Neutrophil (primary cell): ENCODE measurements around the gene CTBP2.

Experiments used
- H3K27ac ChIP-seq: fragments of 200-600 bp; sonication (generic); 2 replicates; pipeline ENCODE4 v1.5.1; 2016; ENCODE audit warnings: mild to moderate bottlenecking, moderate library complexity
- H3K27me3 ChIP-seq: fragments of 200-600 bp; sonication (generic); 2 replicates; pipeline ENCODE4 v1.6.0; 2016; ENCODE audit warnings: mild to moderate bottlenecking
- H3K36me3 ChIP-seq: fragments of 200-600 bp; sonication (generic); 2 replicates; pipeline ENCODE4 v1.5.1; 2017
- H3K4me1 ChIP-seq, 2 experiments: fragments of 200-600 bp in 1 of 2; sonication (generic) in 1 of 2; 1 replicate in 1 of 2; 2 replicates in 1 of 2; pipeline versions ENCODE4 v1.5.1 to v1.6.1; 2013 to 2016; ENCODE audit warnings: low read depth in 1 of 2, low read length in 1 of 2, mild to moderate bottlenecking in 1 of 2, moderate library complexity in 1 of 2; ENCODE audit not compliant: control insufficient read depth in 1 of 2, insufficient read depth in 1 of 2
- H3K4me3 ChIP-seq, 2 experiments: fragments of 200-600 bp in 1 of 2; sonication (generic) in 1 of 2; 1 replicate in 1 of 2; 2 replicates in 1 of 2; pipeline ENCODE4 v1.5.1; 2013 to 2016; ENCODE audit warnings: low read depth in 1 of 2, low read length in 1 of 2, mild to moderate bottlenecking in 1 of 2, moderate library complexity in 1 of 2
- H3K9me3 ChIP-seq: fragments of 200-600 bp; sonication (generic); 2 replicates; pipeline ENCODE4 v1.5.1; 2016
- CTCF ChIP-seq: fragments of 200-600 bp; sonication (generic); IDR thresholded peaks from 2 replicates; pipeline ENCODE4 v1.5.1; 2016; ENCODE audit warnings: antibody characterized with exemption

CTBP2 gene

GRCh38 chr10:124961248-124961570, 199.2 kb downstream of the CTBP2 start:
- peak overlapping the region; percentile 7 for H3K27ac ChIP-seq
- H3K9me3 ChIP-seq, result no peaks in the 10 kb centered on the region
- no peak overlapping the region for H3K4me3 ChIP-seq
- peaks cover 48 to 52% of the 10 kb centered on the region in 2 experiments for H3K4me1 ChIP-seq
- H3K27me3 ChIP-seq, result no peaks in the 10 kb centered on the region
- peaks cover 3% of the 10 kb centered on the region for H3K36me3 ChIP-seq
- TF ChIP-seq CTCF, result no peak

GRCh38 chr10:124959564-124959963, 200.8 kb downstream of the CTBP2 start:
- TF ChIP-seq CTCF, result no peak
- Histone ChIP-seq H3K27me3 (no peaks in the 10 kb centered on the region), H3K36me3 (no peaks in the 10 kb centered on the region), H3K4me3 (no peak overlapping the region), H3K9me3 (no peaks in the 10 kb centered on the region), H3K27ac (no peak overlapping the region), H3K4me1 (peaks cover 44 to 49% of the 10 kb centered on the region in 2 experiments)

- H3K9me3 ChIP-seq, result no peaks in the 10 kb centered on the region
- no peak for TF ChIP-seq CTCF
- H3K36me3 ChIP-seq, result no peaks in the 10 kb centered on the region
- H3K4me3 ChIP-seq, result peak overlapping the region; percentile 25 to 42
- peaks cover 35 to 37% of the 10 kb centered on the region in 2 experiments for H3K4me1 ChIP-seq
- peak overlapping the region; percentile 78 for H3K27ac ChIP-seq
- no peaks in the 10 kb centered on the region for H3K27me3 ChIP-seq
Observed at GRCh38 chr10:124957404-124957947, 202.9 kb downstream of the CTBP2 start.

GRCh38 chr10:124956764-124957163, 203.6 kb downstream of the CTBP2 start:
- no peaks in the 10 kb centered on the region for H3K27me3 ChIP-seq
- H3K4me1 ChIP-seq, result peaks cover 35 to 37% of the 10 kb centered on the region in 2 experiments
- TF ChIP-seq CTCF, result no peak
- peak overlapping the region in 1 of 2 experiments; percentile 42 for H3K4me3 ChIP-seq
- H3K9me3 ChIP-seq, result no peaks in the 10 kb centered on the region
- peak overlapping the region; percentile 78 for H3K27ac ChIP-seq
- no peaks in the 10 kb centered on the region for H3K36me3 ChIP-seq

GRCh38 chr10:124955868-124956267, 204.5 kb downstream of the CTBP2 start:
- H3K4me3 ChIP-seq, result no peak overlapping the region
- no peaks in the 10 kb centered on the region for H3K27me3 ChIP-seq
- H3K36me3 ChIP-seq, result no peaks in the 10 kb centered on the region
- H3K9me3 ChIP-seq, result no peaks in the 10 kb centered on the region
- peaks cover 35 to 37% of the 10 kb centered on the region in 2 experiments for H3K4me1 ChIP-seq
- peak overlapping the region; percentile 8 for H3K27ac ChIP-seq
- no peak for TF ChIP-seq CTCF

GRCh38 chr10:124955243-124955642, 205.1 kb downstream of the CTBP2 start:
- H3K27ac ChIP-seq, result peak overlapping the region; percentile 26
- no peaks in the 10 kb centered on the region for H3K9me3 ChIP-seq
- H3K27me3 ChIP-seq, result no peaks in the 10 kb centered on the region
- H3K36me3 ChIP-seq, result peaks cover 5% of the 10 kb centered on the region
- H3K4me1 ChIP-seq, result peaks cover 35 to 37% of the 10 kb centered on the region in 2 experiments
- TF ChIP-seq CTCF, result no peak
- H3K4me3 ChIP-seq, result no peak overlapping the region
